ENCODE results near the gene RWDD1. TPM values are rescaled to one million over a fixed set of nuclear protein-coding genes. Genes with fewer than 3 reads are reported as not detected.

Gene RWDD1
- total RNA-seq, 1 experiment from 2014 or later, result 24.6 TPM

- DNase-seq (peak; percentile 63), ATAC-seq (peak; percentile 71)
- Histone ChIP-seq H3F3A (ENCODE audit: low read length, unreplicated experiment) (no peaks in the 10 kb centered on the region), H3K4me2 (ENCODE audit: low read length) (peak overlapping the region; percentile 10; the same call in 1 of the 2 replicates), H3K9me3 (ENCODE audit: low read length) (no peaks in the 10 kb centered on the region), H3K9ac (ENCODE audit: low read length) (no peak overlapping the region), H3K4me1 (ENCODE audit: insufficient read depth, low read length) (peaks cover 10% of the 10 kb centered on the region), H3K4me3 (ENCODE audit: low read length) (no peak overlapping the region), H2AFZ (ENCODE audit: low read length) (no peak overlapping the region), H3K27me3 (ENCODE audit: low read length) (no peaks in the 10 kb centered on the region), H3K36me3 (ENCODE audit: low read depth, low read length) (no peaks in the 10 kb centered on the region), H3K79me2 (ENCODE audit: low read length) (no peaks in the 10 kb centered on the region), H3K9me2 (replicated peaks; ENCODE audit: low read length) (no peaks in the 10 kb centered on the region), H4K20me1 (ENCODE audit: low read length) (no peaks in the 10 kb centered on the region), H3K27ac (ENCODE audit: low read length) (no peak overlapping the region)
- ChIA-PET POLR2A (ENCODE audit: unreplicated experiment) (interaction anchor here (0.6 kb wide), 1 partner anchor 922 kb away, joined by 5 read pairs; no protein-coding TSS in a partner anchor), CTCF (no interaction called here)
- intact Hi-C loops (cut with micrococcal nuclease), result no loop called here
- no TSS peak for BruUV-seq (replicated peaks)
- TF ChIP-seq CTCF (conservative IDR thresholded peaks at IDR 0.05; ENCODE audit: low read depth, low read length), result no peak
- TF ChIP-seq EZH2 (IDR thresholded peaks at IDR 0.05; ENCODE audit: low read length, unreplicated experiment), result no peak
- TF ChIP-seq EZH2phosphoT487 (IDR thresholded peaks at IDR 0.05; ENCODE audit: borderline replicate concordance, low read length), result no peak
Measured at GRCh38 chr6:116624036-116624805, 52.9 kb downstream of the RWDD1 start.

GRCh38 chr6:116625872-116626271 is 54.6 kb downstream of the RWDD1 start:
- TF ChIP-seq CTCF (conservative IDR thresholded peaks at IDR 0.05; ENCODE audit: low read depth, low read length) (no peak), EZH2phosphoT487 (IDR thresholded peaks at IDR 0.05; ENCODE audit: borderline replicate concordance, low read length) (no peak), EZH2 (IDR thresholded peaks at IDR 0.05; ENCODE audit: low read length, unreplicated experiment) (no peak)
- ChIA-PET CTCF (no interaction called here), POLR2A (ENCODE audit: unreplicated experiment) (no interaction called here)
- no peak for ATAC-seq
- Histone ChIP-seq H3K27me3 (ENCODE audit: low read length) (no peaks in the 10 kb centered on the region), H3K4me3 (ENCODE audit: low read length) (no peak overlapping the region), H3K79me2 (ENCODE audit: low read length) (no peaks in the 10 kb centered on the region), H3K36me3 (ENCODE audit: low read depth, low read length) (no peaks in the 10 kb centered on the region), H3K9me2 (replicated peaks; ENCODE audit: low read length) (no peaks in the 10 kb centered on the region), H4K20me1 (ENCODE audit: low read length) (no peaks in the 10 kb centered on the region), H3K9me3 (ENCODE audit: low read length) (no peaks in the 10 kb centered on the region), H3K9ac (ENCODE audit: low read length) (no peak overlapping the region), H3K4me1 (ENCODE audit: insufficient read depth, low read length) (peaks cover 10% of the 10 kb centered on the region), H3K4me2 (ENCODE audit: low read length) (no peak overlapping the region), H3F3A (ENCODE audit: low read length, unreplicated experiment) (no peaks in the 10 kb centered on the region), H3K27ac (ENCODE audit: low read length) (no peak overlapping the region), H2AFZ (ENCODE audit: low read length) (no peak overlapping the region)
- DNase-seq, result no peak
- intact Hi-C loops (cut with micrococcal nuclease), result no loop called here
- no TSS peak for BruUV-seq (replicated peaks)

- Histone ChIP-seq H2AFZ (ENCODE audit: low read length) (no peak overlapping the region), H3K4me2 (ENCODE audit: low read length) (no peak overlapping the region), H3K9me3 (ENCODE audit: low read length) (no peaks in the 10 kb centered on the region), H3K36me3 (ENCODE audit: low read depth, low read length) (peaks cover 5% of the 10 kb centered on the region; the same call in 1 of the 2 replicates), H4K20me1 (ENCODE audit: low read length) (no peaks in the 10 kb centered on the region), H3K4me1 (ENCODE audit: insufficient read depth, low read length) (peaks cover 4% of the 10 kb centered on the region; the same call in 1 of the 2 replicates), H3K27me3 (ENCODE audit: low read length) (no peaks in the 10 kb centered on the region), H3K4me3 (ENCODE audit: low read length) (no peak overlapping the region), H3K27ac (ENCODE audit: low read length) (no peak overlapping the region), H3K9me2 (replicated peaks; ENCODE audit: low read length) (no peaks in the 10 kb centered on the region), H3K9ac (ENCODE audit: low read length) (no peak overlapping the region), H3F3A (ENCODE audit: low read length, unreplicated experiment) (no peaks in the 10 kb centered on the region), H3K79me2 (ENCODE audit: low read length) (no peaks in the 10 kb centered on the region)
- DNase-seq (no peak), ATAC-seq (no peak)
- TF ChIP-seq EZH2phosphoT487 (IDR thresholded peaks at IDR 0.05; ENCODE audit: borderline replicate concordance, low read length) (no peak), CTCF (conservative IDR thresholded peaks at IDR 0.05; ENCODE audit: low read depth, low read length) (no peak), EZH2 (IDR thresholded peaks at IDR 0.05; ENCODE audit: low read length, unreplicated experiment) (no peak)
- ChIA-PET CTCF (no interaction called here), POLR2A (ENCODE audit: unreplicated experiment) (no interaction called here)
- intact Hi-C loops (cut with micrococcal nuclease), result no loop called here
- BruUV-seq (replicated peaks), result no TSS peak
Measured at GRCh38 chr6:116629563-116629981, 58.3 kb downstream of the RWDD1 start.

Measured in PC-3 (cell line).